ENCODE data around the gene LCN12. TPM values are rescaled to one million over a fixed set of nuclear protein-coding genes. Genes with fewer than 3 reads are reported as not detected.

The LCN12 gene
- total and polyA plus RNA-seq, 7 donors = 1.2 to 3.0 TPM; not detected in 5

GRCh38 chr9:136980669-136981478 is 28.8 kb downstream of the LCN12 start:
- Histone ChIP-seq H3K4me3 (no peak overlapping the region), H3K4me1 (peaks cover 0 to 27% (median 16%) of the 10 kb centered on the region in 4 donors), H3K27me3 (peaks cover 15 to 59% (median 58%) of the 10 kb centered on the region in 3 donors), H3K36me3 (no peaks in the 10 kb centered on the region), H3K27ac (peak overlapping the region in 1 of 4 donors; percentile 20), H3K9me3 (no peaks in the 10 kb centered on the region)
- no peak for DNase-seq
- 90 to 92% methylated on average over 16 of the region's 16 CpGs for WGBS, 2 donors
- intact Hi-C loops (cut with DNase I) = no loop called here
- TF ChIP-seq CTCF (IDR thresholded peaks at IDR 0.05) (no peak), EP300 (IDR thresholded peaks at IDR 0.05) (no peak), POLR2A (IDR thresholded peaks at IDR 0.05) (no peak), POLR2AphosphoS5 (IDR thresholded peaks at IDR 0.05) (no peak)

GRCh38 chr9:136981588-136982231 is 29.6 kb downstream of the LCN12 start:
- H3K4me3 ChIP-seq = no peak overlapping the region
- no peak for TF ChIP-seq POLR2AphosphoS5 (IDR thresholded peaks at IDR 0.05)
- TF ChIP-seq POLR2A (IDR thresholded peaks at IDR 0.05) = no peak
- no peak for TF ChIP-seq CTCF (IDR thresholded peaks at IDR 0.05)
- no peak for TF ChIP-seq EP300 (IDR thresholded peaks at IDR 0.05)
- DNase-seq = no peak
- WGBS, 2 donors = 74 to 75% methylated on average over 17 of the region's 17 CpGs
- H3K4me1 ChIP-seq = peaks cover 0 to 28% (median 16%) of the 10 kb centered on the region in 4 donors
- H3K27ac ChIP-seq = peak overlapping the region in 1 of 4 donors; percentile 20
- H3K27me3 ChIP-seq = peaks cover 16 to 65% (median 65%) of the 10 kb centered on the region in 3 donors
- H3K9me3 ChIP-seq = no peaks in the 10 kb centered on the region
- no peaks in the 10 kb centered on the region for H3K36me3 ChIP-seq
- intact Hi-C loops (cut with DNase I) = no loop called here

GRCh38 chr9:136982232-136983051 is 30.4 kb downstream of the LCN12 start, which contains the start of gene LCNL1:
LCNL1 (plus strand) TSS chr9:136982993; CDS start chr9:136983587, 594 bp downstream.
- intact Hi-C loops (cut with DNase I) = no loop called here
- H3K27ac ChIP-seq = no peak within 1 kb of the TSS
- TF ChIP-seq POLR2A (IDR thresholded peaks at IDR 0.05) = no peak

GRCh38 chr9:136983167-136983566 is 31.1 kb downstream of the LCN12 start:
- peaks cover 16 to 69% (median 57%) of the 10 kb centered on the region in 3 donors for H3K27me3 ChIP-seq
- 80 to 81% methylated on average over 9 of the region's 9 CpGs for WGBS, 2 donors
- no peak for TF ChIP-seq EP300 (IDR thresholded peaks at IDR 0.05)
- TF ChIP-seq POLR2AphosphoS5 (IDR thresholded peaks at IDR 0.05) = no peak
- TF ChIP-seq CTCF (IDR thresholded peaks at IDR 0.05) = no peak
- no peak for TF ChIP-seq POLR2A (IDR thresholded peaks at IDR 0.05)
- peaks cover 0 to 16% (median 6%) of the 10 kb centered on the region in 4 donors for H3K4me1 ChIP-seq
- no peaks in the 10 kb centered on the region for H3K9me3 ChIP-seq
- no peak overlapping the region for H3K4me3 ChIP-seq
- no peak overlapping the region for H3K27ac ChIP-seq
- no peak for DNase-seq
- intact Hi-C loops (cut with DNase I) = no loop called here
- no peaks in the 10 kb centered on the region for H3K36me3 ChIP-seq

More at GRCh38 chr9:136982232-136983051, 30.4 kb downstream of the LCN12 start, which contains the start of gene LCNL1:
- Histone ChIP-seq H3K27me3 (peaks cover 16 to 69% (median 64%) of the 10 kb centered on the region in 3 donors), H3K4me1 (peaks cover 0 to 24% (median 13%) of the 10 kb centered on the region in 4 donors), H3K9me3 (no peaks in the 10 kb centered on the region), H3K36me3 (no peaks in the 10 kb centered on the region), H3K4me3 (no peak within 1 kb of the TSS)
- DNase-seq = no peak
- WGBS, 2 donors = 77 to 89% methylated on average over 18 of the region's 18 CpGs
